D721Med (cell line): ENCODE measurements around the gene MAP7.

Experiments
- DNase-seq: peaks from one replicate; pipeline ENCODE4 v3.0.0; 2011; ENCODE audit warnings: low spot score; ENCODE audit not compliant: insufficient read length
- FAIRE-seq: peaks from 2 replicates; lab custom pipeline; 2011; peaks lifted over from hg19 to GRCh38; lab: Jason Lieb, UNC
- CTCF ChIP-seq: IDR thresholded peaks from 2 replicates; pipeline ENCODE4 v1.5.1; 2012; ENCODE audit warnings: mild to moderate bottlenecking, control low read depth; ENCODE audit not compliant: insufficient read depth; ENCODE audit errors: missing control alignments

The MAP7 gene

GRCh38 chr6:136337121-136337520 lies 213.1 kb downstream of the MAP7 start:
- FAIRE-seq (no peak), DNase-seq (no peak)
- TF ChIP-seq CTCF: no peak

GRCh38 chr6:136335736-136336363 lies 214.4 kb downstream of the MAP7 start:
- DNase-seq: no peak
- no peak for FAIRE-seq
- no peak for TF ChIP-seq CTCF

- DNase-seq: no peak
- FAIRE-seq: no peak
These were observed 215.4 kb downstream of the MAP7 start for GRCh38 chr6:136334853-136335252.

GRCh38 chr6:136334465-136334846 lies 215.8 kb downstream of the MAP7 start:
- no peak for TF ChIP-seq CTCF
- no peak for FAIRE-seq
- DNase-seq: no peak

More at GRCh38 chr6:136334853-136335252, 215.4 kb downstream of the MAP7 start:
- no peak for TF ChIP-seq CTCF

GRCh38 chr6:136333824-136334464 lies 216.3 kb downstream of the MAP7 start:
- FAIRE-seq (no peak), DNase-seq (no peak)
- TF ChIP-seq CTCF: no peak

GRCh38 chr6:136331461-136331860 lies 218.8 kb downstream of the MAP7 start:
- no peak for TF ChIP-seq CTCF
- DNase-seq (no peak), FAIRE-seq (no peak)

GRCh38 chr6:136330634-136331033 lies 219.6 kb downstream of the MAP7 start:
- DNase-seq (no peak), FAIRE-seq (no peak)
- no peak for TF ChIP-seq CTCF
